ENCODE data around the gene RAB4B.
"Not testable (repeated sequence)": the region's sequence is repeated elsewhere in the genome, so short reads cannot be mapped to it uniquely, and the experiment has no call there.

Gene RAB4B

GRCh38 chr19:40808021-40808325 lies 29.9 kb downstream of the RAB4B start:
- DNase-seq (ENCODE audit: low read depth, low spot score) = no peak
- TF ChIP-seq CTCF (IDR thresholded peaks at IDR 0.05; ENCODE audit: low read depth, low read length) = no peak
- in situ Hi-C loops (cut with HindIII; ENCODE audit: low sequenced_read_pairs) = no loop called here
- no peak overlapping the region for H3K4me3 ChIP-seq (ENCODE audit: low read depth, low read length)

GRCh38 chr19:40808497-40808896 lies 30.4 kb downstream of the RAB4B start:
- no peak for DNase-seq (ENCODE audit: low read depth, low spot score)
- in situ Hi-C loops (cut with HindIII; ENCODE audit: low sequenced_read_pairs) = no loop called here
- TF ChIP-seq CTCF (IDR thresholded peaks at IDR 0.05; ENCODE audit: low read depth, low read length) = no peak
- no peak overlapping the region for H3K4me3 ChIP-seq (ENCODE audit: low read depth, low read length)

GRCh38 chr19:40809358-40810086 lies 31.5 kb downstream of the RAB4B start:
- TF ChIP-seq CTCF (IDR thresholded peaks at IDR 0.05; ENCODE audit: low read depth, low read length) = no peak
- DNase-seq (ENCODE audit: low read depth, low spot score) = no peak
- in situ Hi-C loops (cut with HindIII; ENCODE audit: low sequenced_read_pairs) = no loop called here
- H3K4me3 ChIP-seq (ENCODE audit: low read depth, low read length) = no peak overlapping the region

GRCh38 chr19:40810160-40810559 lies 32.1 kb downstream of the RAB4B start:
- no peak for DNase-seq (ENCODE audit: low read depth, low spot score)
- in situ Hi-C loops (cut with HindIII; ENCODE audit: low sequenced_read_pairs) = no loop called here
- no peak for TF ChIP-seq CTCF (IDR thresholded peaks at IDR 0.05; ENCODE audit: low read depth, low read length)
- no peak overlapping the region for H3K4me3 ChIP-seq (ENCODE audit: low read depth, low read length)

DNA sequence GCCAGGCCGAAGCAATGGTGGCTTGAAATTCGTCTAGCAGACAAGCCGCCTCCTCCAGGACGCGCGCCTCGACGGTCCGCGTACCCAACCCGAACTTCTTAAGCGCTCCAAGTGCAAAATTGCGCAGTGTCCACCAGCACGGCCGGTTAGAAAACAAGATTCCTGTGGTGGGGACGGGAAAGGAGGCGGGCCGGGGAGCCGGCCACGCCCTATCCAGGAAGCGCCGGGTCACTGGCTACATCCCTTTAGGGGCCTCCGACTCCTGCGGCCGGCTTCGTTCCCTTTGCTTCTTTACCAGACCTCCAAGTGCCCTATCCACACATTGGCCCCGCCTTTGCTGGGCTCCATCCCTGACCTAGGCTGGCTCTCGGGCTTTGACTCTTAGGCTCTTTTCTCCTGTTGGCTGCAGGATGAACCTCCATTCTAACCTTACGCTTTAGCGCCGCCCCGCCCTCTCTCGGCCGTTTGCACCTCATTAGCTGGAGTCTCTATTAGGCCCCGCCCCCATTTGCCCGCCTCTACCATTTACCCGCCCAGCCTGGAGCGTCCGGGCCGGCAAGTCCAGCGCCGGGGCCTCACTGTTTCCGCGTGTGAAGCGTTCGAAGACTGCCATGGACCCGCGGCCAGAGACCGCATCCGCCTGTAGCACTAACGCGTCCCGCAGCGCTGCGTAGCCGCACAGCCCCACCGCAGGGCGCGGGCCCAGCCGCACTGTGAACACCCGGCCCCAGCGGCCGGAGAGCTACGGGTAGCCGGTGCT lies 32.8 kb downstream of the RAB4B start:
- in situ Hi-C loops (cut with HindIII; ENCODE audit: low sequenced_read_pairs) = not testable (repeated sequence)
- H3K4me3 ChIP-seq (ENCODE audit: low read depth, low read length) = peak overlapping the region; percentile 34
- peak; percentile 78 for DNase-seq (ENCODE audit: low read depth, low spot score)

DNA sequence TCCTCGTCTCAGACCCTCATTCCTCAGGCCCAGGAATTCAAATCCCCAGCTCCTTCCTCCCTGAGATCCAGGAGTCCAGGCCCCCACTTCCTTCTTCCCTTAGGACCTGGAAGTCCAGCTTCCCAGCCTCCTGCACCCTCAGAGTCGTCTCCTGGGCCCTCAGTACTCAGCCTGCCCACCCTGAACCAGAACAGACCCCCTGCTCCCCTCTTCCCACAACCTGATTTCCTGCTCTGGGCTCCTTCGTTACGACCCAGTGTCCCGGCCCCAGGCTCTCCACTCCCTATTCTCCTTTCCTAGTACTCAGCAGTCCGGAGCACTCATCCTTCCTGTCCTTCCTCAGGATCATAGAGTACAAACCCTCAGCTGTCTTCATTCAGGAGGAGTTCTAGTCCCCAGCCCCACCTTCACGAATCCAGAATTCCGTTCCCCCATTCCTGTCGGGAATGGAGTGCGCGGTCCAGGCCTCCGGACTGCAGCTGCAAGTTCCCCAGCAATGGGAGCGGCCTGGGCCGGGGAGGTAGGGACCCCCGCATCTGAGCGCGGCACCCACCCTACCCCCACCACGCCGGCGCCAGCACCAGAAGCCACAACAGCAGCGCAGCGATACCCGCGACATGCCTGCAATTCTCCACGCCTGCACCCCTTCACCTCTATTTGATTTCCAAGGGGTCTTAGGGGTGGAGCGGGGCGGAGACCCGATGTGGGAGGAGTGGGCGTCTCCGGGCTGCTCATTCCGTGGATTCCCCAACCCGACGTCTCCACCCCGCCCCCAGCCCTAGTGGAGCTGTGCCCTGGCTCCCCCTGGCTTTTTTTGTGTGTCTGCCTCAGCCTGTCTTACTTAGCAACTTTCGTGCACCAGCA lies 33.7 kb downstream of the RAB4B start:
- DNase-seq (ENCODE audit: low read depth, low spot score) = no peak
- no peak for TF ChIP-seq CTCF (IDR thresholded peaks at IDR 0.05; ENCODE audit: low read depth, low read length)
- in situ Hi-C loops (cut with HindIII; ENCODE audit: low sequenced_read_pairs) = no loop called here
- no peak overlapping the region for H3K4me3 ChIP-seq (ENCODE audit: low read depth, low read length)

GRCh38 chr19:40812571-40812970 lies 34.5 kb downstream of the RAB4B start:
- in situ Hi-C loops (cut with HindIII; ENCODE audit: low sequenced_read_pairs); H3K4me3 ChIP-seq (ENCODE audit: low read depth, low read length); DNase-seq (ENCODE audit: low read depth, low spot score): not testable (repeated sequence)

Measured in astrocyte of the spinal cord (primary cell).